Suprapubic skin (tissue), 4 donors: ENCODE measurements around the gene LMBRD1. TPM values are rescaled to one million over a fixed set of nuclear protein-coding genes. Genes with fewer than 3 reads are reported as not detected.

Experiments
- DNase-seq, 2 donors: peaks; one replicate each; pipeline ENCODE4 v3.0.0-alpha.2; 2019; ENCODE audit warnings: low spot score in 2 of 2
- H3K27ac ChIP-seq: fragments of 200-600 bp; sonication (generic); one replicate; pipeline ENCODE4 v1.5.1; 2019
- H3K27me3 ChIP-seq: fragments of 200-600 bp; sonication (generic); one replicate; pipeline ENCODE4 v1.5.1; 2019
- H3K36me3 ChIP-seq: fragments of 200-600 bp; sonication (generic); one replicate; pipeline ENCODE4 v1.5.1; 2019
- H3K4me1 ChIP-seq: fragments of 200-600 bp; sonication (generic); one replicate; pipeline ENCODE4 v1.5.1; 2019
- H3K4me3 ChIP-seq: fragments of 200-600 bp; sonication (generic); one replicate; pipeline ENCODE4 v1.5.1; 2019; ENCODE audit warnings: mild to moderate bottlenecking
- H3K9me3 ChIP-seq: fragments of 200-600 bp; sonication (generic); one replicate; pipeline ENCODE4 v1.5.1; 2019
- CTCF ChIP-seq, 2 donors: fragments of 200-600 bp in 1 of 2; fragments of 450-650 bp in 1 of 2; sonication (generic) in 1 of 2; IDR thresholded peaks; one replicate each; pipeline ENCODE4 v1.5.1; 2016 to 2019; ENCODE audit warnings: antibody characterized with exemption in 2 of 2, mild to moderate bottlenecking in 1 of 2, moderate library complexity in 1 of 2
- EP300 ChIP-seq: sonication (generic); formaldehyde crosslinking; IDR thresholded peaks from one replicate; pipeline ENCODE4 v1.6.1; 2017; ENCODE audit warnings: antibody characterized with exemption
- POLR2A ChIP-seq, 2 donors: fragments of 450-650 bp; IDR thresholded peaks; one replicate each; pipeline ENCODE4 v1.6.1; 2017; ENCODE audit warnings: antibody characterized with exemption in 2 of 2, mild to moderate bottlenecking in 2 of 2, moderate library complexity in 2 of 2
- POLR2AphosphoS5 ChIP-seq, 3 donors: sonication (generic); formaldehyde crosslinking; IDR thresholded peaks; one replicate each; pipeline ENCODE4 v1.6.1; 2017; ENCODE audit warnings: antibody characterized with exemption in 3 of 3
- WGBS: methylation state at CpG from one replicate; pipeline ENCODE4 v1.1.5; 2018; 5-methylcytosine and 5-hydroxymethylcytosine counted together
- total RNA-seq, 4 donors: library from RNA; depleted of rRNA; stranded (reverse); fragments of >200 nt; gene quantifications; one replicate each; pipeline ENCODE4 v1.1.0, GENCODE V29; 2016

Gene LMBRD1
- total RNA-seq: 10 to 100 TPM; 43.5 to 58.6 (median 47.5) TPM

GRCh38 chr6:69796642-69797390 lies at the start of gene LMBRD1:
TSS of gene LMBRD1 (minus strand) at chr6:69797010. CDS start at chr6:69796881, 129 bp downstream.
- DNase-seq: peak; percentile 98
- TF ChIP-seq EP300 (no peak), POLR2A (IDR thresholded peaks at IDR 0.05) (peak in 1 of 2 donors; percentile 4), POLR2AphosphoS5 (IDR thresholded peaks at IDR 0.05) (peak in 1 of 3 donors; percentile 39), CTCF (IDR thresholded peaks at IDR 0.05) (peak in 1 of 2 donors; percentile 78)
- WGBS: 3% methylated on average over 9 of the region's 39 CpGs
- Histone ChIP-seq H3K9me3 (no peaks in the 10 kb centered on the region), H3K36me3 (no peaks in the 10 kb centered on the region), H3K27ac (peak within 1 kb of the TSS; percentile 97), H3K27me3 (no peaks in the 10 kb centered on the region), H3K4me3 (peak within 1 kb of the TSS; percentile 91), H3K4me1 (peaks cover 30% of the 10 kb centered on the region)

- WGBS: 86% methylated on average over 2 of the region's 2 CpGs
- no peaks in the 10 kb centered on the region for H3K36me3 ChIP-seq
Observed at GRCh38 chr6:69846312-69846711, 49.5 kb upstream of the LMBRD1 start.

GRCh38 chr6:69843189-69843588 lies 46.4 kb upstream of the LMBRD1 start:
- no peak for TF ChIP-seq CTCF (IDR thresholded peaks at IDR 0.05)
- Histone ChIP-seq H3K36me3 (no peaks in the 10 kb centered on the region), H3K4me1 (no peaks in the 10 kb centered on the region), H3K9me3 (no peaks in the 10 kb centered on the region), H3K27ac (no peak overlapping the region), H3K4me3 (no peak overlapping the region), H3K27me3 (peaks cover 8% of the 10 kb centered on the region)
- WGBS: 76% methylated on average over 1 of the region's 1 CpG
- DNase-seq: no peak

More at GRCh38 chr6:69846312-69846711, 49.5 kb upstream of the LMBRD1 start:
- H3K4me1 ChIP-seq: no peaks in the 10 kb centered on the region
- no peak overlapping the region for H3K4me3 ChIP-seq
- DNase-seq: no peak
- no peak for TF ChIP-seq EP300
- no peak for TF ChIP-seq POLR2AphosphoS5 (IDR thresholded peaks at IDR 0.05)
- no peak for TF ChIP-seq POLR2A (IDR thresholded peaks at IDR 0.05)
- TF ChIP-seq CTCF (IDR thresholded peaks at IDR 0.05): no peak
- H3K9me3 ChIP-seq: no peaks in the 10 kb centered on the region
- no peak overlapping the region for H3K27ac ChIP-seq
- H3K27me3 ChIP-seq: peaks cover 8% of the 10 kb centered on the region

GRCh38 chr6:69841862-69842261 lies 45.1 kb upstream of the LMBRD1 start:
- H3K9me3 ChIP-seq: no peaks in the 10 kb centered on the region
- H3K4me1 ChIP-seq: no peaks in the 10 kb centered on the region
- no peak overlapping the region for H3K4me3 ChIP-seq
- 57% methylated on average over 1 of the region's 1 CpG for WGBS
- no peaks in the 10 kb centered on the region for H3K36me3 ChIP-seq
- no peak for TF ChIP-seq CTCF (IDR thresholded peaks at IDR 0.05)
- no peak for TF ChIP-seq POLR2AphosphoS5 (IDR thresholded peaks at IDR 0.05)
- no peak for TF ChIP-seq EP300
- no peak for TF ChIP-seq POLR2A (IDR thresholded peaks at IDR 0.05)
- peaks cover 8% of the 10 kb centered on the region for H3K27me3 ChIP-seq
- DNase-seq: no peak
- H3K27ac ChIP-seq: no peak overlapping the region

- no peak overlapping the region for H3K4me3 ChIP-seq
- no peaks in the 10 kb centered on the region for H3K27me3 ChIP-seq
- no peak overlapping the region for H3K27ac ChIP-seq
- no peaks in the 10 kb centered on the region for H3K36me3 ChIP-seq
- no peak for DNase-seq
- 9% methylated on average over 5 of the region's 5 CpGs for WGBS
- no peaks in the 10 kb centered on the region for H3K4me1 ChIP-seq
- TF ChIP-seq CTCF (IDR thresholded peaks at IDR 0.05) (peak; percentile 23 to 69), POLR2AphosphoS5 (IDR thresholded peaks at IDR 0.05) (no peak), EP300 (no peak)
- H3K9me3 ChIP-seq: no peaks in the 10 kb centered on the region
Observed at GRCh38 chr6:69835414-69836179, 38.8 kb upstream of the LMBRD1 start.
